GM10248 (cell line): Measurements from ENCODE around the gene CDC37.
"Not testable (repeated sequence)": the region's sequence is repeated elsewhere in the genome, so short reads cannot be mapped to it uniquely, and the experiment has no call there.

Experiments
- CTCF ChIA-PET: fragments of 300-600 bp; sonication (Branson Sonifier 250); formaldehyde crosslinking; extraction: SDS; loops from one replicate; lab custom pipeline; 2021; ENCODE audit warnings: antibody characterized with exemption; lab: Yijun Ruan, JAX
- POLR2A ChIA-PET: fragments of 350-650 bp; sonication (Branson Sonifier 250); formaldehyde crosslinking; extraction: SDS; loops from one replicate; lab custom pipeline; 2020; ENCODE audit warnings: antibody characterized with exemption; lab: Yijun Ruan, JAX
- DNase-seq: peaks from one replicate; pipeline ENCODE4 v3.0.0; 2012; ENCODE audit errors: extremely low spot score
- TF ChIP-seq, protein P1 (sequence below): IDR thresholded peaks from 2 replicates; pipeline ENCODE4 v1.5.1; 2012; ENCODE audit warnings: mild to moderate bottlenecking, low read depth; ENCODE audit errors: extremely low read depth, missing control alignments, control extremely low read depth

CDC37 gene

DNA sequence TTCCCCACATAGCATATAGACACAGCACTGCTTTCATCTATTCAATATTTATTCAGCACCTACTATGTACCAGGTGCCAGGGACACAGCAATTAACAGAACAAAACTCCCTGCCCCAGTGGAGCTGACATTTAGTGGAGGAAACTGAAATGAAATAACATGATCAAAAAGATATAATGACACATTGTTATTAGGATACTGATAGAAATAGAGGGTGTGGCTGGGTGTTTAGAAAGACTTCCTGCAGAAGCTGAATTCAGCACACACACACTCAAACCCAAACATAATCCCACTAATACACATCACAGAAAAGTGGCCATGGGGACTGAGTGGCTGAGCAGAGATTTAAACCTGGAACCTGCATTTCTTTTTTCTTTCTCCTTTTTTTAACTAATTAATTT, 3.8 kb upstream of the CDC37 start:
- no peak for DNase-seq
- ChIA-PET POLR2A (interaction anchor here (0.6 kb wide), 2 partner anchors 15 to 16 kb away, joined by 5 to 6 read pairs; no protein-coding TSS in a partner anchor), CTCF (interaction anchor here (1.1 to 29.5 kb wide), 2 partner anchors 17 to 148 kb away, joined by 3 to 979 read pairs; partner anchors contain the start of gene PDE4A)
- TF ChIP-seq, protein P1, sequence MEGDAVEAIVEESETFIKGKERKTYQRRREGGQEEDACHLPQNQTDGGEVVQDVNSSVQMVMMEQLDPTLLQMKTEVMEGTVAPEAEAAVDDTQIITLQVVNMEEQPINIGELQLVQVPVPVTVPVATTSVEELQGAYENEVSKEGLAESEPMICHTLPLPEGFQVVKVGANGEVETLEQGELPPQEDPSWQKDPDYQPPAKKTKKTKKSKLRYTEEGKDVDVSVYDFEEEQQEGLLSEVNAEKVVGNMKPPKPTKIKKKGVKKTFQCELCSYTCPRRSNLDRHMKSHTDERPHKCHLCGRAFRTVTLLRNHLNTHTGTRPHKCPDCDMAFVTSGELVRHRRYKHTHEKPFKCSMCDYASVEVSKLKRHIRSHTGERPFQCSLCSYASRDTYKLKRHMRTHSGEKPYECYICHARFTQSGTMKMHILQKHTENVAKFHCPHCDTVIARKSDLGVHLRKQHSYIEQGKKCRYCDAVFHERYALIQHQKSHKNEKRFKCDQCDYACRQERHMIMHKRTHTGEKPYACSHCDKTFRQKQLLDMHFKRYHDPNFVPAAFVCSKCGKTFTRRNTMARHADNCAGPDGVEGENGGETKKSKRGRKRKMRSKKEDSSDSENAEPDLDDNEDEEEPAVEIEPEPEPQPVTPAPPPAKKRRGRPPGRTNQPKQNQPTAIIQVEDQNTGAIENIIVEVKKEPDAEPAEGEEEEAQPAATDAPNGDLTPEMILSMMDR = no peak

DNA sequence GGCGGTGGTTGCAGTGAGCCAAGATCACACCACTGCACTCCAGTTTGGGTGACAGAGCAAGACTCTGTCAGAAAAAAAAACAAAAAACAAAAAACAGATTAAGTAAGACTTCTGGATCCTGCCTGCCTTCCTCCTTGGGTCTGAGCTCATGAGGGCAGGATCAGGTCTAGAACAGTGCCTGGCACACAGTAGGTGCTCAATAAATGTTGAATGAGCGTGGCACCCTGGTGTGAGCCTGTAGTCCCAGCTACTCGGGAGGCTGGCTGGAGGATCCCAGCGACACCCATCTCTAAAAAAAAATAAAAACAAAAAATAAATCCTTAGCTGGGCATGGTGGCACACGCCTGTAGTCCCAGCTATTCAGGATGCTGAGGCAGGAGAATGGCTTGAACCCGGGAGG, 2.8 kb upstream of the CDC37 start:
- CTCF ChIA-PET = interaction anchor here (0.6 to 29.5 kb wide), 6 partner anchors 11 to 175 kb away, joined by 3 to 979 read pairs (median 5); partner anchors contain the start of gene PDE4A
- POLR2A ChIA-PET = interaction anchor here (0.8 to 1.4 kb wide), 2 partner anchors 10 to 147 kb away, joined by 3 to 4 read pairs; no protein-coding TSS in a partner anchor
- DNase-seq = no peak
- TF ChIP-seq, protein P1 = no peak

DNA sequence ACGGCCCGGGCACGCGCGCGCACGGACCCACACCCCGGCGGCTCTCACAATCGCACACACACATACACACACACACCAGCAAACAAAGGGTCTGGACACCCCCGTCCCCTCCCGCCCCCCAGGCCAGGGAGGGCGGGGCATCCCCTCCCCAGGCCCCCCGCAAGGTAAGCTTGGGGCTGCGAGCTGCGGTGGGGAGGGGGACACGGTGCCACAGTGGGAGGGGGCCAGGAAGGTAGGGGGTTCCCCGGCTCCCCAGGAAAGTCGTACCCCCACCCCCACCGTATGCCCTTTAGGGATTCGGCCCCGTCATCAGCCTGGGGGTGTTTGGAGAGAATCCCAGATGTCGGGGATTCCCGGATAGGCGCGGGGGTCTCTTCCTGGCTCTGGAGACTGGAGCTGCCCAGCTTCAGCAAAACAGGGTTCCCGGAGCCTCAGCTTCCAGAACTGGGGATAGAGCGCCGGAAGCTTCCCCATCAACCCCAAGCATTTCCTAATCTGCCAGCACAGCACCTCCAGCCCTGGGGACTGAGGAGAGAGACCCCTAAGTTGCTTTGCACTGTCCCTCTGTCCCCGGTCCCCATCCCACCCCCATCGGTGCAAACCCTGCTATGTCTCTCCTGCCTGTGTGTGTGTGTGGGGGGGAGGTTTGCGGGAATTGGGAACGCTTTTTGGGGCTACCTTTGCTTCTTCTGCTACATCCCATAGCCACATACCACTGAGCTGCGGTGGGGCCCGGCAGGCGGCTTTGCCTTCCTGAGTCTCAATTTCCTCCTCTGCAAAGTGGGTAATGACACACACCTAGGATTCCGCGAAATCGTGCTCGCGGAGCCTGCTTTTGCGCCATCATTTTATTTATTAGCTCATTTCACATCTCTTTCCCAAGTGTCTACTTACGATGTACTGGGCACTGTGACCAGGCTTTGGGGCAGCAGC, 1.8 kb upstream of the CDC37 start:
- ChIA-PET CTCF (interaction anchor here (0.7 to 29.5 kb wide), 20 partner anchors 10 to 299 kb away, joined by 3 to 979 read pairs (median 3); partner anchors contain the start of genes ICAM1, PDE4A and PPAN), POLR2A (interaction anchor here (0.6 to 1.4 kb wide), 3 partner anchors 11 to 146 kb away, joined by 3 to 5 read pairs (median 4); no protein-coding TSS in a partner anchor)
- TF ChIP-seq, protein P1 = no peak
- no peak for DNase-seq

DNA sequence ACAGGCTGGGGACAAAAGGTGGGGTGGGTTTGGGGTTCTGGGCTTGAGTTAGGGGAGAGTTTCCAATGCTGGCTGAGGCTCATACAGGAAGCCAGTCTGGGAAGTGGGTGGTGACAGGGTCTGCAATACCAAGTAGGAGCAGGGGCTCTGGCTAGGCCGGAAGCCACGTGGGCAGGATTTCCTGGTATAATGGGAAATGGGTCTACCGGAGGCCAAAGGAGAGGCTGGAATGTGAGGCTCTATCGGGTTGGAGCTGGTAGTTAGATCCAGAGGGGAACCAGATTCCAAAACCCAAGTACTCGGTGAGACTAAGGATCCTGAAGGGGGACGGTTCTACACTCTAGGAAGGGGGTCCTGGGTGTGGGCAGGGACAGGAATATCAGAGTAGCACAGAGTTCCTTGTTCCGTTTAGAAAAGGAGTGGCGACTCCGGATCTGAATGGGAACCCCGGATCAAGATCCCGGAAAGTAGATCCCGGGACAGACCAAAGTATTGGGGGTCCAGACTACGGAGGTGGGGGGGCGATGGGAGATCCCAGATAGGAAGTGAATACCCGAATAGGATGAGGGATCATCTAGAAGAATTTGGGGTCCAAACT, 802 bp downstream of the CDC37 start:
- POLR2A ChIA-PET = no interaction called here
- TF ChIP-seq, protein P1 = no peak
- DNase-seq = no peak
- CTCF ChIA-PET = interaction anchor here (1.0 to 29.5 kb wide), 9 partner anchors 12 to 277 kb away, joined by 3 to 979 read pairs (median 6); partner anchors contain the start of genes ICAM1 and PDE4A

DNA sequence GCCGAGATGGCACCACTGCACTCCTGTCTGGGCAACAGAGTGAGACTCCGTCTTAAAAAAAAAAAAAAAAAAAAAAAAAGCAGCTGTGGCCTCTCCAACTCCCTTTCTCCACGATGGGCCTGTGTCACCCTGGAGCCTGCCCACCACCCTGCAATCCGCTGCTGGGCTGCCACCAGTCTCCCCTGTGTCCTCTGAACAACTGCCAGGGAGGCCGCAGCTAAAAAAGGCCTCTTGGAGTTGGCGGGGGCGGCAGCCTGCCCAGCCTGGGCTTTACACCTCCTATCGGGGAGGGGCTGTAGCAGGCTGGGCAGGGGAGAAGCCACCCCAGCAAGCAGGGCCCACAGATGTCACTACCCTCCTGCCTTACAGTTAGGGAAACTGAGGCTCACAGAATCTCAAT, 3.5 kb downstream of the CDC37 start:
- ChIA-PET CTCF (interaction anchor here (1.5 to 29.5 kb wide), 4 partner anchors 9 to 150 kb away, joined by 3 to 979 read pairs (median 133); partner anchors contain the start of gene PDE4A), POLR2A (interaction anchor here (0.6 kb wide), 1 partner anchor 167 kb away, joined by 5 read pairs; no protein-coding TSS in a partner anchor)
- TF ChIP-seq, protein P1 = no peak
- DNase-seq = no peak

DNA sequence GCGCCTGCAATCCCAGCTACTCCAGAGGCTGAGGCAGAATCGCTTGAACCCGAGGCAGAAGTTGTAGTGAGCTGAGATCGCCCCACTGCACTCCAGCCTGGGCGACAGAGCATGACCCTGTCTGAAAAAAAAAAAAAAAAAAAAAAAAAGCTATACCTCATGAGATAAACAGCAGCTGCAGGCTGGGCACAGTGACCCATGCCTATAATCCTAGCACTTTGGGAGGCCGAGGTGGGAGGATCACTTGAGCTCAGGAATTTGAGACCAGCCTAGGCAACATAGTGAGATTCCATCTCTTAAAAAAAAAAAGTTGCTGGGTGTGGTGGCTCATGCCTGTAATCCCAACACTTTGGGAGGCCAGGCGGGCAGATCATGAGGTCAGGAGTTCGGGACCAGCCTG, 4.0 kb downstream of the CDC37 start:
- CTCF ChIA-PET = interaction anchor here (9.5 to 29.5 kb wide), 3 partner anchors 9 to 140 kb away, joined by 108 to 979 read pairs (median 158); partner anchors contain the start of gene PDE4A
- POLR2A ChIA-PET = not testable (repeated sequence)

More for the DNA sequence above, 4.0 kb downstream of the CDC37 start:
- DNase-seq = not testable (repeated sequence)
